CD4-positive, alpha-beta T cell treated with Interleukin-6 at 100 ng/mL for 8 hours (primary cell): ENCODE data around the gene FHIT.
"Not testable (repeated sequence)": the region's sequence is repeated elsewhere in the genome, so short reads cannot be mapped to it uniquely, and the experiment has no call there.

Experiments
- DNase-seq: peaks from one replicate; pipeline ENCODE4 v3.0.0-alpha.2; 2020; ENCODE audit warnings: mixed read lengths, low spot score

Gene FHIT

DNA sequence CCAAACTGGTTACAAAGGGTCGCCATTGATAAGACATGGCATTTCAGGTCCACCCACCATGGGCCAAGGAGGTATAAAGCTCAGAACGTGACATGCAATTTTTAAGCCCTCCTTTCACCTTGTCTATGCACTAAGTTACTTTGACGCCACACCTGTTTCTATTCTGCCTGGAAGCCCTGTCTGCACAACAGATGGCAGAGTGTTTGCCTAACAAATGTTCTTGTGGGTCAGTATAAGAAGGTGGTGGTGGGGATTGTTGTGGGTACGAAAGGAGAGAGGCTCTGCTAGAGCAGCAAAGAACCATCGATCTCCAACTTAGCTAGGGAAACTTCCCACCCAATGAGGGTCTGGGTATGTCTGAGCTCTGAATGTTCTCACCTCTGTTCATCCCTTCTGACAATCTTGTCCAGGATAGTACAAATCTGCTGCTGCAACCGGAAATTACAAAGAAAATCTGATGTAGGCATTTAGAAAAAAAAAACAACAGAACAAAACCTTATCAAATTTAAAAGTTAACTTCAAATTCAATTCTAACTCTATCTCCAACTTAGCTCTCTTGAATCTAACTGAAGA, 1256.4 kb downstream of the FHIT start:
- DNase-seq, result no peak

- no peak for DNase-seq
These were observed 1258.7 kb downstream of the FHIT start for GRCh38 chr3:59992578-59992977.

DNA sequence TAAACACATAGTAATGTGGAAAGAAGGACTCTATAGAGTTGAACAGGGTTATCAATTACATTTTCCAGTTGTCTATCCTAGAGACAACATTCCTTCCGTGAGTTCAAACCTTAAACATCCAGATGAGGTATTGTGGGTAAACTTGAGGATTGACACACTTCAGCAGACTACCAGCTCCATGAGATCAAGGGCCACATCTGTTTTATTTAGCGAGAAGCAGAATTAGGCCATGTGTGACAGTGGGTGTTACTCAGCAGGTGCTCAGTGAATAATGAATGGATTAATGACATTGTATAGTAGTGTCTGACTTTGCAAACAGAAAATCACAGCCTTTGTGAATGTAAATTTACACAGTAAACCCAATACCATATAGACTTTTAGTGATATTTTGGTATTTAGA, 1260.3 kb downstream of the FHIT start:
- no peak for DNase-seq

GRCh38 chr3:59982510-59982909, 1268.7 kb downstream of the FHIT start:
- DNase-seq, result no peak

GRCh38 chr3:59981377-59981776, 1269.9 kb downstream of the FHIT start:
- DNase-seq, result peak; percentile 18

DNA sequence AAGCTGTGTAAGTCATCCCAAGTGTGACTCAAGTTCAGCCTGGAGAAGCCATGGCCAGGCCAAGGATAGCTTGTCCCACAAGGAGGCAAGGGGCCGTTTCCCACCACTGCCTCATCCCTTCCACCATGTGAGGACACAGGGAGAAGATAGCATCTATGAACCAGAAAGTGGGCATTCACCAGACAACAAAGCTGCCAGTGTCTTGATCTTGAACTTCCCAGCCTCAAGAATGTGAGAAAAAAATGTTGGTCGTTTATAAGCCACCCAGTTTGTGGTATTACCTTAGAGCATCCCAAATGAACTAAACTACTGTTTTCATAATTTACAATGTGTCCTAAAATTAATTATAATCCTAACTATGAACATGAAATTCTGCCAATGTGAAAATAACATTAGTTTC, 1270.7 kb downstream of the FHIT start:
- DNase-seq, result no peak

- no peak for DNase-seq
These were observed 1271.7 kb downstream of the FHIT start for GRCh38 chr3:59979542-59979941.

- peak; percentile 7 for DNase-seq
These were observed 1272.3 kb downstream of the FHIT start for GRCh38 chr3:59978979-59979378.

DNA sequence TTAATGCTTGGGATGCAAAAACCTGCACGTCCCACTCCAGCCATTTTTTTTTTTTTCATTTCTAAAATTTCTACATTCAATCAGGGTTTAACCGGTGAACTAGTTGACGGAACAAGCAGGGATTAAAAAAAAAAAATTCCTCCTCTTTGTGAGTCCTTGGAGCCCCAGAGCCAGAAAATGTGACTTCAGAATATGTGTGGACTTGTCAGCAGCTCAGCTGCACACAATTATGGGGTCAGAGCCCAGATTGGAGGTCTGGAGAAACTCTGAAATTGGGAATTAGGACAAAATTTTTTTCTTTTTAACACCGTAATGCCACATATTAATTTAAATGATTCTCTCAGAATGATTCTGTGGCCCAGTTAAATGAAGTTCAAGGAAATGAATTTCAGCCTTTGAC, 1280.5 kb downstream of the FHIT start:
- no peak for DNase-seq

DNA sequence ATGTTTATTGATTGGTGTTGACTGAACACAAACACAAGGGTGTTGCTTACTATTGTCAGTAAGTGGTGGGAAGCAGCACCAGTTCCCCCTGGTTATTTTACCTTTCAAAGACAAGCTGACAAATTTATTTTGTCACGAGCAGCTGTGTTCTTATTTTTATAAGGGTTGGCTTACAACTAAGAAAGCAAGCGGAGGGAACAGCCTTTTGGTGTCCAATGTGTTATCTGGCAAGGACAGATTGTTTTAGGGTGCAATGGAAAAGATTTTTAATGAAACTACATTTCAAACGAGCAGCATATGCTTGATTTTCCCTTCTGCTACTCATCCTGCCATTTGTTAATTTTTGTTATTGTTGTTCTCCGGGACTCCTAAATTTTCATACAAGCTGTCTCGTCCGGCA, 1280.9 kb downstream of the FHIT start:
- DNase-seq, result no peak

DNA sequence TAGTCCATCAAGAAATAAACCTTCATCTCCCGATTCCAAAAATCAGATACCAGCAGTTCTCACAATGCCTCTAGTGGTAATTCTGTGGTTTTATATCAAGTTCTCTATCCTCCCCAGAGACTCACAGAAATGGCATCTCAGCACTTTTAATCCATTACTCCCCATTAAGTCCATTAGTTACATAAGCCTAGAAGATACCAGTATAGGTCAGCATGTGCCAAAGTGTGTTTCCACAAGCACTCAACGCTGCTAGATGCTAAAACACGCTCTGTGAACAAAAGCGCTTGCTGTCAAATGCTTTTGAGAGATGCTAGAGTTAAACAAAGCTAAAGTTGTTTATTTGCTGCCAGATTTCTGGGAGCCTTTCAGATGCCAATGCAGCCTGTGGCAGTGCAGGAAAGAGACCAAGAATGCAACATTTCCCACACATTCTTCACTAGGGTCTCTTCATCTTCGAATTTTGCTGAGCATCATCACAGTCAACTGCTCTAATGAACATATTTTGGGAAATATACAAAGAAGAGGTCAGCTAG, 1282.7 kb downstream of the FHIT start:
- DNase-seq, result no peak

- DNase-seq, result no peak
These were observed 1287.6 kb downstream of the FHIT start for GRCh38 chr3:59963676-59964075.

DNA sequence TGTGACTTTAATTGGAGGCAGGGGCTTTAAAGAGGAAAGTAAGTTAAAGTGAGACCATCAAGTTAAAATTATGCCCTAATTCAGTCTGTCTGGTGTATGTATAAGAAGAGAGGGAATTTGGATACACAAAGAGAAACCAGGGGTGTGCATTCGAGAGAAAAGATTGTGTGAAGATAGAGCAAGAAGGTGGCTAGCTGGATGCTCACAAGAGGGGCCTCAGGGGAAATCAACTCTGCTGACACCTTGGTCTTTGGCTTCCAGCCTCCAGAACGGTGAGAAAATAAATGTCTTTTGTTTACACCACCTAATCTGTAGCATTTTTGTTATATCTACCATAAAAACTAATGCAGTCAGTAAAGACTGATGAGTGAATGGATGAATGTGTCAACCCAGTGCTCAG, 1294.1 kb downstream of the FHIT start:
- DNase-seq, result no peak

DNA sequence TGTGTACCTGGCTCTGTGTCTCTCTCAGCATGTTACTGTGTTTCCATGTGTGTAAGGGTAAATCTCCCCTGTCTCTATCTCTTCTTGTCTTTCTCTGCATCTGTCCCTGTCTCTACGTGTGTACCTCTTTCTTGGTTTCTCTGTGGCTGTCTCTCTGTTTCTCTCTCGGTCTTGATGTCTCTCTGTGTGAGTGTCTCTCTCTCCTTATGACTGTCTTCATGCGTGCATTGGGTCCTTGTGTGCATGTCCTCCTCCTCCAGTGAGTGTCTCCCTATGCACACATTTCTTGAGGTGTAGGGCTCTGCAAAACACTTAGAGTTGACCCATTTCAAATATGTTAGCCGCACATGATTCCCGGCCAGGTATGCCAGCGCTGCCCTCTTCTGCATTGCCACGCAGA, 1298.1 kb downstream of the FHIT start:
- DNase-seq, result no peak

DNA sequence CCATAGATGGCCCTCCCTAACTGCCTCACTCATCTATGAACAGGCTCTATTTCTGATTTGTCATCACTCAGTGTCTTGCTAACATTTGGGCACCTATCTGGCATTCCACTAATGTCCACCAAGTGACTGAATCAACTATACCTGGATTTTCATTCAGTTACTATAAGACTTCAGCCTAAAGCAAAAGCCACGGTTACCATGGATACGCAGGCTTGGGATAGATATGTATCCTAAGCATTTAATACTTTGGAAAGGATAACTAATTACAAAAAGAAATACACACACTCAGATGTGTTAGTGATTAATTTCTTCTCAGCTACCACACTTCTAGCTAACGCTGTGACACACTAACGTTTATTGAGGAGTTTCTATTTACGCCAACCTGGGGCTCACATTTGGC, 1301.9 kb downstream of the FHIT start:
- DNase-seq, result no peak

DNA sequence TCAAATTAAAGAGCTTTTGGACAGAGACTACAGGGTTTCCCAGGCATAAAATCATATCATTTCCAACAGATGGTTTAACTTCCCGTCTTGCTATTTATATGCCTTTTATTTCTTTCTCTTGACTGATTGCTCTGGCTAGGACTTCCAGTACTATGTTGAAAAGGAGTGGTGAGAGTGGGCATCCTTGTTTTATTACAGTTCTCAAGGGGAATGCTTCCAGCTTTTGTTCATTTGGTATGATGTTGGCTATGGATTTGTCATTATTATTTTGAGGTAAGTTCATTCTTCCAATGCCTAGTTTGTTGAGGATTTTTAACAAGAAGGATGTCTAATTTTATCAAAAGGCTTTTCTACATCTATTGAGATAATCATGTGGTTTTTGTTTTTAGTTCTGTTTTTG, 1304.9 kb downstream of the FHIT start:
- no peak for DNase-seq

GRCh38 chr3:59940718-59941117, 1310.5 kb downstream of the FHIT start:
- DNase-seq, result no peak

- no peak for DNase-seq
These were observed 1311.3 kb downstream of the FHIT start for GRCh38 chr3:59939826-59940426.

DNA sequence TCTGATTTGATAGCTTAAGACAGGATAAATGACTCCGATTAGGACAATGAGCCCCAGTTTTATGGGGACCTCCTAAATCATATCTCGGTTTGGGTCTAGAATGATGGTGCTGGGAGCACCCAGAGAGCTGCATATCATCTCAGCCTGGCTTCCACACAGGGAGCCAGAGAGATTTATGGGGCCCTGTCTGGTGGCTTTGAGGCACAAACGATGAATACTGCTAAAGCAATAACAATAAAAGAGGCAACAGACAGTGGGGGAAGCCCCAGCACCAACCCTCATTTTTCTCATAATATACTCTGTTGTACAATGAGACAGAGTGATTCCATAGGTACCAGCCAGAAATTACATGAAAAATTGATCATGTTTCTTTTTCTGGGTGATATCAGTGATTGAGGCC, 1312.4 kb downstream of the FHIT start:
- DNase-seq, result no peak

GRCh38 chr3:59937201-59937600, 1314.1 kb downstream of the FHIT start:
- no peak for DNase-seq

DNA sequence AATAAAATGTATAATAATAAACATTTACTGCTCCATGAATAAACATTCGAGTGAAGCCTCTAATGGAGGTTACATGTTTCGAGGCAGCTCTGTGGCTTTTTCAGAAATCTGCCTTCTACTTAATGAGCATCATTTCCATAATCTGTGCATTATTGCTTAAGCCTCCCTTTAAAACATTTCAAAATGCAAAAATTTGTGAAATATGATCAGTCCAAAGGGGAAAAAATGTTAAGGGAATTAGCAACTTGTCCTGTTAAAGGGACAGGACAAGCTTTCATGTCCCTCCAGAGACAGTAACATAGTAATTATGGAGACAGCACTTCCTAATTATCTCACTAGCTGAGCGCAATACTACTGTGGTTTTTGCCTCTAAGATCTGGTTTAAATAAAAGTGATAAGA, 1314.8 kb downstream of the FHIT start:
- no peak for DNase-seq

DNA sequence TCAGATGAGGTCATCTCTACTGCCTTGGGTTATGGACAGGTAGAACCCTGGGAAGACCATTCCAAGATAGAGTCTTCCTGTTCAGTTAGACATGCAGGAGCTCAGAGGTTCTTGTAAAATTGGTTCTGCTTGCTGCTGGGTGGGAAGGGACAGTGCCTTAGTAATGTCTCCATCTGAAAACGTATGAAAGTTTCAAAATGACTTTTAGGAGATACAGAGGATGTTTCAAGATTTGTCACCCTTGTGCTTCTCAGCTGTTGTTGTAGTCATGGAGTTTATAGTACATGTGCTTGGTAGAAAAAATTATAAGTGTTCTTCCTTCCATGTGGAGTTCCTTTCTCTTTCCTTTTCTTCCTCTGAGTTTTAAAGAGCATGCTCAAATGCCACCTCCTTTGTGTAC, 1316.2 kb downstream of the FHIT start:
- DNase-seq, result no peak

- not testable (repeated sequence) for DNase-seq
These were observed 1316.7 kb downstream of the FHIT start for GRCh38 chr3:59934560-59934959.

DNA sequence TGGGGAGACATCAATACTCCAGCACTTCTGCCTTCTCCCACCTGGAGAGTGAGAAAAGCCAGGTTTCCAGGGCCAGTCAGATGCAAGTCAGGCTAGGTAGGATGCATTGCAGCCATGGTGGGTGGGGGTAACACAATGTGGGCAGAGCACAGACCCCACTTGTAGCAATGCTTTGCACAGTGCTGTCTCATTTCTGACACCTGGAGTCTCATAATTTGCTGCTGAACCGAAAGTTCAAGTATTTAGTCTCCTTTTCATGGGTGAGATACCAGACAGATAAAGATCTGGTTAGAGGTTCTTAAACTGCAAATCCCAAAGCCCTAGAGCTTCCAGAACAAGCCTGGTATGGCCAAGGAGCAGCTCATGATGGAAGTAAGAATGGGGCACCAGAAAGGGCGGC, 1321.1 kb downstream of the FHIT start:
- no peak for DNase-seq
